Activated naive CD4-positive, alpha-beta T cell treated with anti-CD3 and anti-CD28 coated beads for 36 hours (primary cell): ENCODE results near the gene TMBIM6. TPM values are rescaled to one million over a fixed set of nuclear protein-coding genes. Genes with fewer than 3 reads are reported as not detected.
"Not testable (repeated sequence)": the region's sequence is repeated elsewhere in the genome, so short reads cannot be mapped to it uniquely, and the experiment has no call there.

Experiments
- CTCF ChIA-PET: fragments of 350-600 bp; sonication (Branson Sonifier 250); formaldehyde crosslinking; loops from one replicate; lab custom pipeline; 2021; ENCODE audit warnings: antibody characterized with exemption; lab: Charles Lee
- DNase-seq: peaks from one replicate; pipeline ENCODE4 v3.0.0-alpha.2; 2020
- H3K27ac Mint-ChIP-seq: one replicate; pipeline ENCODE4 v1.8.0; 2021; ENCODE audit warnings: mild to moderate bottlenecking, mixed read lengths
- H3K27me3 Mint-ChIP-seq: one replicate; pipeline ENCODE4 v1.8.0; 2021; ENCODE audit warnings: low read depth, mixed read lengths
- H3K36me3 Mint-ChIP-seq: one replicate; pipeline ENCODE4 v1.8.0; 2021; ENCODE audit warnings: low read depth, mixed read lengths
- H3K4me1 Mint-ChIP-seq: one replicate; pipeline ENCODE4 v1.8.0; 2021; ENCODE audit warnings: low read depth, mixed read lengths
- H3K4me3 Mint-ChIP-seq: one replicate; pipeline ENCODE4 v1.8.0; 2021; ENCODE audit warnings: mild to moderate bottlenecking, moderate library complexity, mixed read lengths
- H3K9me3 Mint-ChIP-seq: one replicate; pipeline ENCODE4 v1.8.0; 2021; ENCODE audit warnings: mixed read lengths
- intact Hi-C: fragments of 100-400 bp; cut with micrococcal nuclease; formaldehyde crosslinking; loops from one replicate; pipeline ENCODE4 v1.15.1; 2023
- total RNA-seq, 2 experiments: library from RNA; stranded (reverse); gene quantifications; one replicate each; pipeline ENCODE4 v1.2.3, GENCODE V29; 2021

TMBIM6 gene
- total RNA-seq, 2 experiments from 2014 or later, result 466 to 498 TPM

DNA sequence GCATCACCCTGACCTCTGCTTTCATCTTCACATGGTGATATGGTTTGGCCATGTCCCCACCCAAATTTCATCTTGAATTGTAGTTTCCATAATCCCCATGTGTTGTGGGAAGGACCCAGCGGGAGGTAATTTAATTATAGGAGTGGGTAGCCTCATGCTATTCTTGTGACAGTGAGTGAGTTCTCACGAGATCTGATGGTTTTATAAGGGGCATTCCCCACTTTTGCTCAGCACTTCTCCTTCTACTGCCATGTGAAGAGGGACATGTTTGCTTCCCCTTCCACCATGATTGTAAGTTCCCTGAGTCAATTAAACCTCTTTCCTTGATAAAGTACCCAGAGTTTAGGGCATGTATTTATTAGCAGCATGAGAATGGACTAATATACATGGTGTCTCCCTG lies 38.2 kb downstream of the TMBIM6 start:
- intact Hi-C loops, result loop anchor here (2.0 to 5.0 kb wide), 2 partner anchors 135 to 278 kb away; partner anchors contain the start of gene ASIC1
- H3K27ac Mint-ChIP-seq, result no peak overlapping the region
- peaks cover 7% of the 10 kb centered on the region for H3K27me3 Mint-ChIP-seq
- H3K4me3 Mint-ChIP-seq, result no peak overlapping the region
- H3K9me3 Mint-ChIP-seq, result no peaks in the 10 kb centered on the region
- no peak for DNase-seq
- CTCF ChIA-PET, result interaction anchor here (1.0 to 3.4 kb wide), 9 partner anchors 10 to 144 kb away, joined by 3 to 46 read pairs (median 20); partner anchors contain the start of gene TMBIM6
- H3K4me1 Mint-ChIP-seq, result peaks cover 6% of the 10 kb centered on the region
- no peaks in the 10 kb centered on the region for H3K36me3 Mint-ChIP-seq

DNA sequence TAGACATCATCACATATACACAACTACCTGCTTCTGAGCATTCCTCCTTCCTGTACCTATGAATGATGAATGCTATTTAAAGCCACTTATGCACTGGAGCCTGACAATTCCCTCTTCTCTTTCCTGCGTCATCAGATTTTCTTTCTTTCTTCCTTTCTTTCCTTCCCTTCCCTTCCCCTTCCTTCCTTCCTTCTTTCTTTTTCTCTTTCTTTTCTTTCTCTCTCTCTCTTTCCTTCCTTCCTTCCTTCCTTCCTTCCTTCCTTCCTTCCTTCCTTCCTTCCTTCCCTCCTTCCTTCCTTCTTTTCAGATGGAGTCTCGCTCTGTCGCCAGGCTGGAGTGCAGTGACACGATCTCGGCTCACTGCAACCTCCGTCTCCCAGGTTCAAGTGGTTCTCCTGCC lies 39.6 kb downstream of the TMBIM6 start:
- CTCF ChIA-PET, result interaction anchor here (0.6 to 1.1 kb wide), 5 partner anchors 40 to 330 kb away, joined by 3 to 5 read pairs (median 4); partner anchors contain the start of gene TMBIM6
- intact Hi-C loops, H3K27me3 Mint-ChIP-seq, DNase-seq, H3K4me1 Mint-ChIP-seq, H3K27ac Mint-ChIP-seq, H3K9me3 Mint-ChIP-seq, H3K4me3 Mint-ChIP-seq, H3K36me3 Mint-ChIP-seq: not testable (repeated sequence)

DNA sequence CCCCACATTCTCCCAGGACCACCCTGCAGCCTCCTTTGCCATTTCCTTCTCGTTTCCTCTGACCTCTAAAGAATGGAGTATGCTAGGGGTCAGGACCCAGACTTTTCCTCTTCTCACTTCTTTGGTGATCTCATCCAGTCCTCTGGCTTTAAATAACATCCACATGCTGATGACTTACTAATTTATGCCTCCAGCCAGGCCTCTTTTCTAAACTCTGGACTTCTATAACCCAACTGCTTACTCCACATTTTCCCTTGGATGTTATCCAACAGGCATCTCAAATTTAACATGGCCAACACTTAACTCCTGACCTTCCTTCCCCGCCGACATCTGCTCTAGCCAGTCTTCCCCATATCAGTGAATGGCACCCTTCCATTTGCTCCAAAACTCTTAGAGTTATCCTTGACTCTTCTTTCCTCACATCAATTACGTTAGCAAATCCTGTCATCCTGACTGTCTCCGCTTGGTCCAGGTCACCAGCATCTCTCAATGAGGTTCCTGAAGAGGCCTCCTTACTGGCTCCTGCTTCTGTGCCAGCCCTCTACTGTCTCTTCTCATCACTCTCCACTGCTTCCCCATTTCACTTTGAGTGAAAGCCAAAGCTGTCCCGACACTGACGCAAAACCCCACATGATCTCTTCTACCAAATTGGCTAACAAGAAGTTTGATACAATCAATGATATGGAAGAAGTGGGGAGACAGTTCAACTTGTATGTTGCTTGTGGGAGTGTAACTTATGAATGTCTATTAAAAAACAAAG lies 42.7 kb downstream of the TMBIM6 start:
- H3K27ac Mint-ChIP-seq, result no peak overlapping the region
- H3K4me3 Mint-ChIP-seq, result no peak overlapping the region
- intact Hi-C loops, result no loop called here
- peaks cover 2% of the 10 kb centered on the region for H3K9me3 Mint-ChIP-seq
- CTCF ChIA-PET, result interaction anchor here (0.9 to 1.6 kb wide), 2 partner anchors 11 to 83 kb away, joined by 3 to 4 read pairs; no protein-coding TSS in a partner anchor
- H3K27me3 Mint-ChIP-seq, result peaks cover 6% of the 10 kb centered on the region
- no peaks in the 10 kb centered on the region for H3K36me3 Mint-ChIP-seq
- no peak for DNase-seq
- H3K4me1 Mint-ChIP-seq, result no peaks in the 10 kb centered on the region

DNA sequence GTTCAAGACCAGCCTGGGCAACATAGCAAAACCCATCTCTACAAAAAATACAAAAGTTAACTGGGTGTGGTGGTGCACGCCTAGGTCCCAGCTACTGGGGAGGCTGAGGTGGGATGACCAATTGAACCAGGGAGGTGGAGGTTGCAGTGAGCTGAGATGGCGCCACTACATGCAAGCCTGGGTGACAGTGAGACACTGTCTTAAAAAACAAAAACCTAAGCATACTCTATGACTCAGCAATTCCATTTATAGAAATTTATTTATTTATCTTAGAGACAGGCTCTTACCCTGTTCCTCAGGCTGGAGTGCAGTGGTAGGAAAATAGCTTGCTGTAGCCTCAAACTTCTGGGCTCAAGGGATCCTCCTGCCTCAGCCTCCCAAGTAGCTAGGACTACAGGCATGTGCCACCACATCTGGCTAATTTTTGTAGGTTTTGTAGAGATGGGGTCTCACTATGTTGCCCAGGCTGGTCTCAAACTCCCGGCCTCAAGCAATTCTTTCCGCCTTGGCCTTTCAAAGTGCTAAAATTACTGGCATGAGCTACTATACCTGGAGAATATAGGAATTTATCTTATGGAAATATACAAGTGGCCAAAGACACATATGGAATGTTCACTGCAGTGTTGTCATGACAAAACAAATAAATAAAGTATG lies 43.5 kb downstream of the TMBIM6 start:
- DNase-seq, result no peak
- Mint-ChIP-seq H3K9me3 (peaks cover 2% of the 10 kb centered on the region), H3K4me1 (no peaks in the 10 kb centered on the region), H3K4me3 (no peak overlapping the region), H3K27ac (no peak overlapping the region), H3K36me3 (no peaks in the 10 kb centered on the region), H3K27me3 (peaks cover 4% of the 10 kb centered on the region)
- CTCF ChIA-PET, result interaction anchor here (1.6 kb wide), 2 partner anchors 7 to 82 kb away, joined by 3 to 5 read pairs; no protein-coding TSS in a partner anchor
- intact Hi-C loops, result no loop called here

DNA sequence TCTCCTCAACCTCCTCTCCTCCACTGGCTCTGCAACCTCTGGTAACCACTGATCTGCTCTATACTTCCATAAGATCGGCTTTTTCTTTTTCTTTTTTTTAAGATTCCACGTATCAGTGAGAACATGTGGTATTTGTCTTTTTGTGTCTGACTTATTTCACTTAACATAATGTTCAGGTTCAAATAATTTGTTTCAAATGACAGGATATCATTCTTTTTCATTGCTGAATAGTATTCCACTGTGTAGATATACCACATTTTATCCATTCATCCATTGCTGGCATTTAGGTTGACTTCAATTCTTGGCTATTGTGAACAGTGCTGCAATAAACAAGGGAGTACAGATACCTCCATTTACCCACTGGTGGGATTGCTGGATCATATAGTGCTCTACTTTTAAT lies 46.3 kb downstream of the TMBIM6 start:
- H3K9me3 Mint-ChIP-seq, result peaks cover 2% of the 10 kb centered on the region
- H3K36me3 Mint-ChIP-seq, result no peaks in the 10 kb centered on the region
- no peak overlapping the region for H3K4me3 Mint-ChIP-seq
- no peak overlapping the region for H3K27ac Mint-ChIP-seq
- CTCF ChIA-PET, result interaction anchor here (0.7 kb wide), 1 partner anchor 12 kb away, joined by 7 read pairs; no protein-coding TSS in a partner anchor
- intact Hi-C loops, result no loop called here
- DNase-seq, result no peak
- H3K27me3 Mint-ChIP-seq, result peaks cover 4% of the 10 kb centered on the region
- H3K4me1 Mint-ChIP-seq, result no peaks in the 10 kb centered on the region

DNA sequence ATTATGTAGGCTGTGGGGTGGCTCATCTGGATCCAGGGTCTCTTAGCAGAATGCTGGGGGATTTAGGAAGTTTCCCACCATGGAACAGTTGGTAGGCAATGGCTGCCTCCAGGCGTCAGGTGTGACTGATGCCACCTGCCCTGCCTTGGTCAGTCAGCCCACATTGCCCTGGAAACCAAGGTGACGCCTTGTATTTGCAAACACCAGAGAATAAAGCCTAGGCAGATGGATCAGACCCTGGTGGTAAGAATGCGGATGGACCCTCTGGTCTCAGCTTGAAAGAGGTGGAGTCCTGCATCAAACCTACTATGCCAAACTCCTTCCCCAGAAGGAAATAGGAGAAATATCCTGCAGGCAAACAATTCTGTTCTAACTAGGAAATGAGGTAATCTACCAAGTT lies 48.6 kb downstream of the TMBIM6 start:
- CTCF ChIA-PET, result interaction anchor here (0.9 to 1.2 kb wide), 2 partner anchors 11 to 12 kb away, joined by 5 read pairs; no protein-coding TSS in a partner anchor
- Mint-ChIP-seq H3K36me3 (no peaks in the 10 kb centered on the region), H3K27ac (no peak overlapping the region), H3K4me3 (no peak overlapping the region), H3K4me1 (no peaks in the 10 kb centered on the region), H3K9me3 (peaks cover 2% of the 10 kb centered on the region), H3K27me3 (no peaks in the 10 kb centered on the region)
- intact Hi-C loops, result no loop called here
- DNase-seq, result no peak

DNA sequence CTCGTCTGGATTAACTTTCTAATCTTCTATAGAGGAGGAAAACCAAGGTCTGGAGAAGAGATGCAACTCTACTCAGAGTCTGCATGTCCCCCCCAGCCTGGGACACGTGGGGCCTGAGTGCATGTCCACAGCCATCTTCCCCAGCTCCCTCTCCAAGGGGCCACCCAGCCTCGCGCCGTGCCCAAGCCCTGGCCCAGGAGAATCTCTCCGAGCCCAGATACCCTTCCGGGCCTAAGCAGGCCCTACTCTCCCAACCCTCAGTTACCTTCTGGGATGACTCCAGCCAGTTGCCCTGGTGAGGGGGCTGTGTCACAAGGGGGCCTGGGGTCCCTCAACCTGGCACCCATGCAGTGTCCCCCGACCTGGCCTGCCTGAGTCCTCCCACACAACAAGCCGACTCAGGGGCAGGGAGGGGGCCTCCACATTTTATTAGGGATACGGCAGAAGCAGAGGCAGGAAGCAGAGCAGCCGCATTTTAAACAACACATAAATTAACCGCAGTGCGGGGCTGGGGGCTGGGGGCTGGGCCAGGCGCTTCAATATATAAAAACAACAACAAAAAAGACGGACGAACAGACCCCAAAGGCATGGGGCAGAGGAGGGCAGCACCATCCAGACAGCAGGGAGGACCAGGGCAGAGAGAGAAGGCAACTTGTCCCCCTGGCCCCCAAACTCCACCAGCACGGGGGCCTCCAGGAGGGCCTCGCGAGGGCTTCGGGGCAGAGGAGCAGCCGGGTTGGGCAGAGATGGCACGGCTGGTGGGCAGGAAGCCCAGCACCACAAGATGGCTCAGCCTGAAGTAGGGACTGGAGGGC lies 49.6 kb downstream of the TMBIM6 start:
- Mint-ChIP-seq H3K4me3 (no peak overlapping the region), H3K36me3 (no peaks in the 10 kb centered on the region), H3K4me1 (no peaks in the 10 kb centered on the region), H3K9me3 (peaks cover 2% of the 10 kb centered on the region), H3K27me3 (no peaks in the 10 kb centered on the region), H3K27ac (no peak overlapping the region)
- CTCF ChIA-PET, result interaction anchor here (0.6 to 1.2 kb wide), 3 partner anchors 10 to 323 kb away, joined by 4 to 5 read pairs (median 5); no protein-coding TSS in a partner anchor
- intact Hi-C loops, result no loop called here
- no peak for DNase-seq

DNA sequence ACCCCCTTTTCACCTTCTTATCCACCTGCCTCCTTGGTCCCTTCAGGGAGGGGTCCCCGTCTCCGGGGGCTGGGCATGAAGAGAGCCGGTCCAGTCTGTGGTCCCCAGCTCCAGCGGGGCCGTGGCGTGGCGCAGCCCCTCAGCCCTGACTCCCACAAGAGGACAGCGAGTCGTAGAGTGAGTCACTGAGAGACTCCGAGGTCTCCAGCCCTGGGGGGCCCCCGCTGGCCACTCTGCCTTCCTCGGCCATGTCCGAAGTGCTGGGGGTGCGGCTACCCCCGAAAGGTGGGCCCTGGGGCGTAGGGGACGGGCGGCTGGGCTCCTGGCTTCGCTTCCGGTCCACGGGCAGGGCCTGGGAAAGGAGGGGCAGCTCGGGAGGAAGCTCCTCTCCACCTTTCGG lies 50.3 kb downstream of the TMBIM6 start:
- H3K36me3 Mint-ChIP-seq, result no peaks in the 10 kb centered on the region
- no peak for DNase-seq
- peaks cover 2% of the 10 kb centered on the region for H3K9me3 Mint-ChIP-seq
- CTCF ChIA-PET, result no interaction called here
- no peaks in the 10 kb centered on the region for H3K27me3 Mint-ChIP-seq
- no peak overlapping the region for H3K27ac Mint-ChIP-seq
- H3K4me3 Mint-ChIP-seq, result no peak overlapping the region
- intact Hi-C loops, result no loop called here
- no peaks in the 10 kb centered on the region for H3K4me1 Mint-ChIP-seq

DNA sequence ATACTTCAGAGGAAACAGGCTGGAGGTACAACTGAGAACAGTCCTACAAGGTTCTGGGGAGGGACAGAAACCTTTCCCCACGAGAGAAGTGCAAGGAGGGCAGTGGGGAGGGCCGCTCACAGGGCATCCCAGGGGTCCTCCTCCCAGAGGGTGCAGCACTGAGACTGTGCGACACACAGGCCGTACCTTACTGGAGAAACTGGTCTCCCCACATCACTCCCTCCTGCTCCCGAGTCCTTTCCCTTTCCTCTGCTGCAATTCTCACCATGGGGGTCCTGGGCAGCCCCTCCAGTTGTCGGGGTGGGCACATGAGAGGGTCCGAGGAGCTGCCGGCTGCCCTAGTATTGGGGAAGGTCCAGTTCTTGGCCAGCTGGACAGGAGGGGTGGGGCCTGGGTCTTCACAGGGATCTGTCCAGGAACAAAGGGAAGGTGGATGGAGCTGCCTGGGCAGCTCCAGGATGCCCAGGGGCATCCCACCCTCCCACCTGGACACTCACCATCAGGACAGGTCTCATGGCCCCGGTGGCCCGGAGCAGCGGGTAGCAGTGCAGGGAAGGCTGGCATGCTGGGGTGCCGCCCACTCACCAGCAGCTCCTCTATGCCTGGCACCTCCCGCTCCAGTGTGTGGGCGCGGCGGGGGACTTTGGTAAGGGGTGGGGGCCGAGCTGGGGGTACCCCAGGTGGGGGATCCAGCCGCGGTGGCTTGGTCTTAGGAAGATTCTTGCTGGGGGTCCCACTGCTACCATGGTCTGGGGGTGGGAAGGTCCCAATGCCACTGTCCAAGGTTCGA lies 51.0 kb downstream of the TMBIM6 start:
- H3K27ac Mint-ChIP-seq, result no peak overlapping the region
- DNase-seq, result no peak
- intact Hi-C loops, result no loop called here
- H3K9me3 Mint-ChIP-seq, result peaks cover 2% of the 10 kb centered on the region
- no peaks in the 10 kb centered on the region for H3K27me3 Mint-ChIP-seq
- no peak overlapping the region for H3K4me3 Mint-ChIP-seq
- CTCF ChIA-PET, result no interaction called here
- H3K4me1 Mint-ChIP-seq, result no peaks in the 10 kb centered on the region
- no peaks in the 10 kb centered on the region for H3K36me3 Mint-ChIP-seq

DNA sequence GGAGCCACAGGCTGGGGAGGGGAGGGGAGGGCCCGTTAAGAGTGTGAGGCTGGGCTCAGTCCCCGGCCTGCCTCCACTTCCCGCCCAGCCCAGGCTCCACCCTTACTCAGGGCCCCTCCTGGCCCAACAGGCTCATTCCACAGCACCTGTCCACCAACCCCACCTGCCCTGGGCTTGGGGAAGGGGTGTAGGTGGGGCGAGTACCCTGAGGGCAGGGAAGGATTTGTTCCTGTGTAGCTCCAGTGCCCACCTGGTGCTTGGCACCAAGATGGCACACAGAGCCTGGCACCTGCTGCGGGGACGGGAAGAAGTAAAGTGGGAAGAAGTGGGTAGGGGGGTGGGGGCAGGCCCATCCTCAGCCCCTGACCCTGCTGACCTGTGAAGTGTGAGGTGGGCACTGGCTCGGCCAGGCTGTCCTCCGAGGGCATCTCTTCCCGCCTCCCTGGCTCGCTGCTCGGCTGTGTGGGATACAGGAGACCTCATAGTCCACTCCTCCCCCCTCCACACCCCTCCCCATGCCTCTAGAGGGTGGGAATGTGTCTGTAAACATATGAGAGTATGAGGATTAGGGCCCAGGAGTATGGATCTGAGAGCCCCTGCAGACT lies 51.7 kb downstream of the TMBIM6 start:
- no peaks in the 10 kb centered on the region for H3K36me3 Mint-ChIP-seq
- intact Hi-C loops, result no loop called here
- no peak for DNase-seq
- no peaks in the 10 kb centered on the region for H3K9me3 Mint-ChIP-seq
- H3K27me3 Mint-ChIP-seq, result no peaks in the 10 kb centered on the region
- H3K4me3 Mint-ChIP-seq, result no peak overlapping the region
- H3K4me1 Mint-ChIP-seq, result no peaks in the 10 kb centered on the region
- no peak overlapping the region for H3K27ac Mint-ChIP-seq
- CTCF ChIA-PET, result no interaction called here

DNA sequence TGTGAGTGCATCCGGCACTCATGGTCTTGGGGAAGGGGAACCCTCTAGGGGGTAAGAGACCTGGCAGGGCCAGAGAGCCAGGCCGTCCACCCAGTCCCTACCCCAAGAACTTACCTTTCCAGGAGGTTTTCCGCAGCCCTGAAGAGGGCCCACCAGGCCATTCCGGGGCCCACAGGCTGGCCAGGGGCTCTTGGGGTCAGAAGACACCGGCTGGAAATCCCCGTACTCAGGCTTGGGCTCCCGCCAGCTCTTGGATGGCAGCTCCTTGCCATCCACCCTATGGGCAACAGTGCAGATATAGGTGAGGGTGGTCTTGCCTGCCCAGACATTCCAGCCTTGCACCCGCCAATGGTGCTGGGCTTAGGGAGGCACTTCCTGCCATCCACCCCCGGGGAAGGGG lies 52.3 kb downstream of the TMBIM6 start:
- DNase-seq, result no peak
- CTCF ChIA-PET, result no interaction called here
- H3K4me1 Mint-ChIP-seq, result no peaks in the 10 kb centered on the region
- no peaks in the 10 kb centered on the region for H3K27me3 Mint-ChIP-seq
- H3K36me3 Mint-ChIP-seq, result no peaks in the 10 kb centered on the region
- intact Hi-C loops, result no loop called here
- no peak overlapping the region for H3K4me3 Mint-ChIP-seq
- no peak overlapping the region for H3K27ac Mint-ChIP-seq
- H3K9me3 Mint-ChIP-seq, result no peaks in the 10 kb centered on the region
